ENCODE measurements around the gene SNX33. TPM values are rescaled to one million over a fixed set of nuclear protein-coding genes. Genes with fewer than 3 reads are reported as not detected.

SNX33 gene
- total RNA-seq, 1 experiment from 2014 or later = 8.3 TPM

DNA sequence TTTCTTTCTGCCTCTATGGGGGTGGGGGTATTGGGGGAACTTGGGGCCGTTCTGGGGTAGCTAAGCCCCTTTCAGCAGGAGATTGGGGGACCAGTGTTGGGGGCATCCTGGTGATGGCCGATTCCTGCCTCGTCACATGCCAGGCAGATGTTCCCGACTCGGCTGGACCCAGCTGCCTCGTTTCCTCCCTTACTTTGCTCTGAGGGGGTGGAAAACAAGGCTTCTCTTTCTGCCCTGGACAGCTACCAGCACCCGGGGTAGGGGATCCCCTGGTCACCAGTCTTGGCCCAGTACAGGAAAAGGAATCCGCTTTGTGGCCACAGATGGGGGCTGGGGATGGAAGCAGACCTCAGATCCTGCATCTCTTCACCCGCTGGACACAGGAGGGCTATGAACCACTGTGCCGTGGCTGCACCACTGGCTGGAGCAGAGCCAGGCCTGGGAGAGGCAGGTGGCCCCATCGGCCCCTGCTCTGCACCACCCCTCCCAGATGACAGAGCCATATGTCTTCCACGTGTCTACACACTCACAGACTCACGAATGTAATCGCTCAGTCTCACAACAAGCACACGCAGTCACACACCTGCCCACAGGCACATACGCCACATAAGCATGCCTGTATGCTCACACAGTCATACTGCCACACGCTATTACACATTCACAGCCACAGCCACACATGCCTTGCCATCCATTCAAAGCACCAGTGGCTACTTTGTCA, 12.4 kb downstream of the SNX33 start:
- H3K9me2 ChIP-seq (ENCODE audit: insufficient read depth) = no peaks in the 10 kb centered on the region
- ChIA-PET RAD21 (ENCODE audit: low non-redundant PET in 1 of 2, low total read pairs in 2 of 2, uncharacterized antibody in 2 of 2, unreplicated experiment in 2 of 2) (no interaction called here), POLR2A (interaction anchor here (1.6 to 1.9 kb wide), 2 partner anchors 13 to 292 kb away, joined by 5 to 8 read pairs; partner anchors contain the start of genes MAN2C1 and SNX33), CTCF (interaction anchor here (1.5 kb wide), 1 partner anchor 12 kb away, joined by 7 read pairs; the partner anchor contains the start of gene SNX33)
- no peak for TF ChIP-seq FOSL1 (IDR thresholded peaks at IDR 0.05; ENCODE audit: low read depth)
- H3K79me2 ChIP-seq (ENCODE audit: insufficient read depth, low read length) = peaks cover 3% of the 10 kb centered on the region; the same call in 1 of the 2 replicates
- H3K27me3 ChIP-seq (ENCODE audit: insufficient read depth, low read length) = no peaks in the 10 kb centered on the region
- no peak overlapping the region for H2AFZ ChIP-seq (ENCODE audit: low read depth, low read length, poor library complexity, severe bottlenecking)
- H3K36me3 ChIP-seq (ENCODE audit: control insufficient read depth in 1 of 2, insufficient read depth in 2 of 2, low read length in 2 of 2) = peaks cover 0 to 2% of the 10 kb centered on the region in 2 experiments; a peak in 1 of 4 replicates
- BruUV-seq (replicated peaks) = no TSS peak
- intact Hi-C loops (cut with micrococcal nuclease) = no loop called here
- H3K4me2 ChIP-seq (ENCODE audit: low read length) = peak overlapping the region; percentile 63
- no peaks in the 10 kb centered on the region for H3K9me3 ChIP-seq (ENCODE audit: control insufficient read depth in 1 of 2, insufficient read depth in 1 of 2, low read depth in 1 of 2, low read length in 2 of 2)
- H3K9ac ChIP-seq (ENCODE audit: low read length) = peak overlapping the region; percentile 68
- H3K4me1 ChIP-seq (ENCODE audit: control insufficient read depth in 1 of 2, insufficient read depth in 2 of 2, low read length in 2 of 2) = peaks cover 19 to 43% of the 10 kb centered on the region in 2 experiments
- no peaks in the 10 kb centered on the region for H4K20me1 ChIP-seq (ENCODE audit: insufficient read depth)
- H3K27ac ChIP-seq (ENCODE audit: low read depth, low read length) = peak overlapping the region; percentile 52
- DNase-seq (ENCODE audit: low read depth, low spot score) (no peak), ATAC-seq (no peak)
- no peak overlapping the region for H3K4me3 ChIP-seq (replicated peaks in 1 of 2; ENCODE audit: low read depth in 1 of 2, low read length in 2 of 2)

DNA sequence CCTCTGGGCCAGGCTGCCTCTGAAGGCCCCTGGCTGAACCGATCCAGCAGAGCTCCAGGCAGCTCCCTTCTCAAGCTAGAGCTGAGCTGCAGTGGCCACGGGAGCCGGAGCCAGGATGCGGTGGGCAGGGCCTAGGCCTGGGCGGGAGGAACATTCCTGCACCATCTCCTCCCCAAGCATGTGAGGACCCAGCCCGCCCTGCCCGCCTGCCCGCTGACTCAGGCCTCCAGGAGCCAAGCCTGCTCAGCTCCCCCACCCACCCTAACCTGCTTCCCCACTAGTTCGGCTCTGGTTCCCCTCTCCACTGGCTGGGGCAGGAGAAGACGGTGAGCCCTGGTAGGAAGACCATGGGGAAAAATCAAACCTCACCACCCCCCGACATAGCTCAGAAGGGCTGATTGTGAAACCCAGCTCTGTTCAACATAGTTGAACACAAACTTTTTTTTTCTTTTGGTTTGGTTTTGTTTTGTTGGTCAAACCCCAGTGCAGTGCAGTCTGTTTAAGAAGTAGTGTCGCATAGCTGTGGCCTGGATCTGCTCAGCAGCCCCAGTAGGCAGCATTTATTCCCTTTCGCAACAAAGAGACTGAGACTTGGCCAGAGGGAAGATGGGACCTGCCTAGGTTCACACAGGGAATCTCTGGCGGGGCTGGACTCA, 13.5 kb downstream of the SNX33 start:
- DNase-seq (ENCODE audit: low read depth, low spot score) = no peak
- Histone ChIP-seq H3K9me3 (ENCODE audit: control insufficient read depth in 1 of 2, insufficient read depth in 1 of 2, low read depth in 1 of 2, low read length in 2 of 2) (no peaks in the 10 kb centered on the region), H3K4me2 (ENCODE audit: low read length) (peak overlapping the region; percentile 63), H3K79me2 (ENCODE audit: insufficient read depth, low read length) (no peaks in the 10 kb centered on the region), H3K4me1 (ENCODE audit: control insufficient read depth in 1 of 2, insufficient read depth in 2 of 2, low read length in 2 of 2) (peaks cover 28 to 55% of the 10 kb centered on the region in 2 experiments), H3K9me2 (ENCODE audit: insufficient read depth) (no peaks in the 10 kb centered on the region), H4K20me1 (ENCODE audit: insufficient read depth) (no peaks in the 10 kb centered on the region), H3K27me3 (ENCODE audit: insufficient read depth, low read length) (no peaks in the 10 kb centered on the region), H3K4me3 (replicated peaks in 1 of 2; ENCODE audit: low read depth in 1 of 2, low read length in 2 of 2) (0 out of 4 replicates have a peak overlapping the region, but pooled peaks of 1 of the 2 experiments have one; percentile 3), H3K27ac (ENCODE audit: low read depth, low read length) (peak overlapping the region; percentile 64), H3K9ac (ENCODE audit: low read length) (peak overlapping the region; percentile 68), H2AFZ (ENCODE audit: low read depth, low read length, poor library complexity, severe bottlenecking) (no peak overlapping the region), H3K36me3 (ENCODE audit: control insufficient read depth in 1 of 2, insufficient read depth in 2 of 2, low read length in 2 of 2) (peaks cover 0 to 2% of the 10 kb centered on the region in 2 experiments; a peak in 1 of 4 replicates)
- RAD21 ChIA-PET (ENCODE audit: low non-redundant PET in 1 of 2, low total read pairs in 2 of 2, uncharacterized antibody in 2 of 2, unreplicated experiment in 2 of 2) = no interaction called here
- ATAC-seq = peak; percentile 97
- intact Hi-C loops (cut with micrococcal nuclease) = no loop called here
- POLR2A ChIA-PET = interaction anchor here (0.7 to 1.9 kb wide), 5 partner anchors 10 to 293 kb away, joined by 4 to 8 read pairs (median 5); partner anchors contain the start of genes IMP3, MAN2C1, SIN3A and SNX33
- no TSS peak for BruUV-seq (replicated peaks)
- CTCF ChIA-PET = interaction anchor here (1.3 to 1.5 kb wide), 2 partner anchors 14 to 293 kb away, joined by 4 to 7 read pairs; partner anchors contain the start of genes MAN2C1 and SNX33
- TF ChIP-seq, protein P1, sequence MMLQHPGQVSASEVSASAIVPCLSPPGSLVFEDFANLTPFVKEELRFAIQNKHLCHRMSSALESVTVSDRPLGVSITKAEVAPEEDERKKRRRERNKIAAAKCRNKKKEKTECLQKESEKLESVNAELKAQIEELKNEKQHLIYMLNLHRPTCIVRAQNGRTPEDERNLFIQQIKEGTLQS (IDR thresholded peaks at IDR 0.05) = no peak
- TF ChIP-seq YY1 (IDR thresholded peaks at IDR 0.05; ENCODE audit: extremely low read depth, insufficient replicate concordance, low read depth, low read length) (peak; percentile 4), POLR2AphosphoS5 (IDR thresholded peaks at IDR 0.05; ENCODE audit: low read depth, low read length) (peak; percentile 67)
